GM21447 (cell line): ENCODE measurements around the gene PSMB8.

Experiments used
- ATAC-seq: cut with Tn5 transposase; IDR thresholded peaks from one replicate; pipeline ENCODE4 v1.9.1; 2021; ENCODE audit not compliant: unreplicated experiment

Gene PSMB8

DNA sequence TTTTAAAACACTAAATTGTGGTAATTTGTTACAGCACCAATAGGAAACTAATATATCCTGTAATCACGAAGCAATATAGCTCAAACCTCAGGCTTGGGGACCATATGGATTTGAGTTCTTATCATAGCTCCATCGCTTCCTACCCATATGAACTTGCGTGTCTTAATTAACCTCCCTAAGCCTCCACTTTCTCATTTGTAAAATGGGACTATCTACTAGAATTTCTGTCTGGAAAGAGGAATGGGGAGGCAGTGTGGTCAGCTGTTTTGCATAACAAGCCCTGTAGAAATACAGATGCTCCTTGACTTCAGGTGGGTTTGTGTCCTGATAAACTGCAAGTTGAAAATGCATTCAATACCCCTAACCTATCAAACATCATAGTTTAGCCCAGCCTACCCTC lies 44.1 kb downstream of the PSMB8 start:
- ATAC-seq, result no peak

DNA sequence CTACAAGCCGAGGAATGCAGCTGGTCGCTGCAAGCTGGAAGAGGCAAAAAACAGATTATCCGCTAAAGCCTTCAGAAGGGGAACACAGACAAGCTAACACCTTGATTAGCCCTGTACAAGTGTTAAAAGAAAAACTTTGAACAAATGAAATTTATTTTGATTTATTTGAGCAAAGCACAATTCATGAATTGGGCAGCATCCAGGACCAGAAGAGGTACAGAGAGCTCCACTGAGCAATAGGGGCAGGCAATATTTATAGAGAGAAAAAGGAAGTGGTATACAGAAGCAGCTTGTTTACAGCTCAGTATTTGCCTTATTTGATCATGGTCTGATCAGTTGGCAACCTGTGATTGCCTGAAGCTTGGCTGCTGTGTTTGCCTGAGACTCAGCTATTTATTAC lies 44.7 kb downstream of the PSMB8 start:
- ATAC-seq, result no peak

DNA sequence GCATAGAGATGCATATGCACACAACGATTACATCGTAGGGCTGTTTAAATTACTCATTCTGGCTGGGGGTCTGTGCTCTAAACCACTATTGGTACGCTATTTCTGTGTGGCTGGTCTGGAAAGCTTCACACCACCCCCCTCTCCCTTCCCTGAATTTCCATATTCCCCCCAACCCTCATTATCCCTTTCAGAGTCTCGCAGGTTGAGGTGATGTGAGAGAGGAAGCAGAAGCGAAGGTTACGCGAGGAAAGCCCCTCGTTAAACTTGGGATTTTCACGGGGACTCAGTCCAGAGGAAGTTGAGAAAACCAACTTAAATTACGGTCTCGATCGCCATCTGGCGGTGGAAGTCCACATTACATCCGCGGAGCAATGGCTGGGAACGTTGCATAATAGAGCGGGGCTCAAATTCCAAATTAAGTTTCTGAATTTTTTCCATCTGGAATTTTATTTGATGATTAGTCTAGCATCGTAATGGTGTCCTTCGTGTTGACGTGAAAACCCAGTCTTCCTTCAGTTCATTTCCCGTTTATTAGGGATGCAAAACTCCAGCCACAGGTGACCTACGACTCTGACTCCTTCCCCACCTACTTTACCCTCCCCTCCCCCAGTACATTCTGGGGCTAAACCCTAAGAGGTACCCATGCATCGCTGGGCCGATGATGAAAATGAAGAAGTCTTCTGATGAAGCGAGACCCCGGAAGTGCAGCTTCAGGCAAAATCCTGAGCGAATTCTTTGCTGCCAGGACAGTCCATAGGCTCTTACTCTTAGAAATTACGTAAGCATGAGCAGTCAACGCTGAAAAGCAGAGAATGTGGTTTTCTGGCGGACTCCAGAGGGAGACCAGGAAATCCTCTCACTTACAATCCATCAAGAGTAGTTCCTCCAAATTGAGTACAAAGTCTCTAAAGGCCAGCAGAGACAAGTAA lies 46.7 kb downstream of the PSMB8 start:
- ATAC-seq, result no peak

- no peak for ATAC-seq
Measured at GRCh38 chr6:32794510-32794909, 49.3 kb downstream of the PSMB8 start.

- no peak for ATAC-seq
Measured at GRCh38 chr6:32792901-32793435, 50.9 kb downstream of the PSMB8 start.
